ENCODE measurements around the gene VPS26B.
A peak's percentile ranks its signal among the peaks of the same experiment; 100 is the strongest.
"Not testable (repeated sequence)": the region's sequence is repeated elsewhere in the genome, so short reads cannot be mapped to it uniquely, and the experiment has no call there.

The VPS26B gene

GRCh38 chr11:134250246-134250645 lies 25.8 kb downstream of the VPS26B start:
- TF ChIP-seq CTCF (IDR thresholded peaks at IDR 0.05; ENCODE audit: low read depth, low read length): no peak

GRCh38 chr11:134250675-134251074 lies 26.2 kb downstream of the VPS26B start:
- TF ChIP-seq CTCF (IDR thresholded peaks at IDR 0.05; ENCODE audit: low read depth, low read length): no peak
- DNase-seq (ENCODE audit: extremely low read depth, low read depth): no peak

More at GRCh38 chr11:134250246-134250645, 25.8 kb downstream of the VPS26B start:
- DNase-seq (ENCODE audit: extremely low read depth, low read depth): no peak

GRCh38 chr11:134252346-134253187 lies 28.1 kb downstream of the VPS26B start:
- no peak for DNase-seq (ENCODE audit: extremely low read depth, low read depth)
- no peak for TF ChIP-seq CTCF (IDR thresholded peaks at IDR 0.05; ENCODE audit: low read depth, low read length)

GRCh38 chr11:134253188-134253993 lies 28.9 kb downstream of the VPS26B start, which contains the start of the genes ACAD8 and THYN1:
TSS of gene ACAD8 (plus strand) at chr11:134253568. CDS start at chr11:134253601, 33 bp downstream.
TSS of gene THYN1 (minus strand) at chr11:134253352. CDS start at chr11:134252882, 470 bp downstream.
- peak; percentile 2; the same call in 1 of the 2 replicates for TF ChIP-seq CTCF (IDR thresholded peaks at IDR 0.05; ENCODE audit: low read depth, low read length)
- DNase-seq (ENCODE audit: extremely low read depth, low read depth): peak; percentile 87

DNA sequence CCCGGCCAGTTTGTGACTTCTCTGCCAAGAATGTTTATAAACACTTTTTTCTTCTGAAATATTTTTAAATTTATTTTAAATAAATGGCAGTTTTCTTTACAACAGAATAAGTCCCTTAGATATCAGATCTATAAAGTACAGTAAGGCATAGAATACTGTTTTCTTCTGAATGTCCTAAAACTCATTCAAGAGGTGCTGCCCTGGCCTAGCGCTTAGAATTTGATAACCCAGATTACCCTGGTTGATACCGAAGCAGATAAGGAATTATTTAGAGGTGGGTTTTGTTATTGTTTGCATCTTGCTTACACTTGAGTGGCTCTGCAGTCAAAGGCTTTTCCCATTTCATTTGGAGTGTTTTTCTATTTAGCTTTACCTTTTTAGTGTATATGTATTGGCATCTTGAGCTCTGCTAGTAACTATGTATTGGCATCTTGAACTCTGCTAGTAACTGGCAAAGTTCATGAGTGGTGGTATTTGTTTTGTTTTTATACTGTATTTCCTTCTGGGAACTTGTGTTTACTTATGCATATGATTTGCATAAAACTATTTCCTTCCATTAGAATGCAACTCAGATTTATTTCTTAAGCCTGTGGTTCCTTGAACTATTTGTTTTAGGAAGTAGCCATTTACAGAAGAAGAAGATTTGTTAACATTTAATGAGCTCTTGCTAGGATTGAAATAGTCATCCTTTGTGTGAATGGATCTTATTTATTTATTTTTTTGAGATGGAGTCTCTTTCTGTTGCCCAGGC lies 30.1 kb downstream of the VPS26B start:
- TF ChIP-seq CTCF (IDR thresholded peaks at IDR 0.05; ENCODE audit: low read depth, low read length): no peak
- no peak for DNase-seq (ENCODE audit: extremely low read depth, low read depth)

- DNase-seq (ENCODE audit: extremely low read depth, low read depth): not testable (repeated sequence)
Observed at GRCh38 chr11:134255184-134255561, 30.7 kb downstream of the VPS26B start.

DNA sequence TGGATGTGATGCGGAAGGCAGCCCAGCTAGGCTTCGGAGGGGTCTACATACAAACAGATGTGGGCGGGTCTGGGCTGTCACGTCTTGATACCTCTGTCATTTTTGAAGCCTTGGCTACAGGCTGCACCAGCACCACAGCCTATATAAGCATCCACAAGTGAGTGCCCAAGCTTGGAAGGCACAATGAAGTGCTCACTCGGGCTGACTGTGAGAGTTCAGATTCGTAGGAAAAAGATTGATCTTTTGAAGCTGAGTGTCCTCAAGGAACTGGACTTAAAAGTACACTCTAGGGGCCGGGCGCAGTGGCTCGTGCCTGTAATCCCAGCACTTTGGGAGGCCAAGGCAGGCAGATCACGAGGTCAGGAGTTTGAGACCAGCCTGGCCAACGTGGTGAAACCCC lies 32.6 kb downstream of the VPS26B start:
- no peak for TF ChIP-seq CTCF (IDR thresholded peaks at IDR 0.05; ENCODE audit: low read depth, low read length)
- no peak for DNase-seq (ENCODE audit: extremely low read depth, low read depth)

Data from AG09319 (cell line).